Right renal cortex interstitium (tissue), 3 donors: ENCODE measurements around the gene SORT1. TPM values are rescaled to one million over a fixed set of nuclear protein-coding genes. Genes with fewer than 3 reads are reported as not detected.
"Not testable (repeated sequence)": the region's sequence is repeated elsewhere in the genome, so short reads cannot be mapped to it uniquely, and the experiment has no call there.

Experiments used
- DNase-seq, 3 donors: peaks; one replicate each; pipeline ENCODE4 v3.0.0-alpha.2; 2013; ENCODE audit warnings: low read depth in 3 of 3, low spot score in 2 of 3
- polyA plus RNA-seq, 3 donors: library from polyadenylated mRNA; unstranded; fragments of 120-200 nt; gene quantifications; one replicate each; pipeline ENCODE4 v1.2.1, GENCODE V29; 2013; ENCODE audit not compliant: insufficient read length in 3 of 3

Gene SORT1
- 10 to 100 TPM; 58.4 to 64.9 (median 60.2) TPM for polyA plus RNA-seq

DNA sequence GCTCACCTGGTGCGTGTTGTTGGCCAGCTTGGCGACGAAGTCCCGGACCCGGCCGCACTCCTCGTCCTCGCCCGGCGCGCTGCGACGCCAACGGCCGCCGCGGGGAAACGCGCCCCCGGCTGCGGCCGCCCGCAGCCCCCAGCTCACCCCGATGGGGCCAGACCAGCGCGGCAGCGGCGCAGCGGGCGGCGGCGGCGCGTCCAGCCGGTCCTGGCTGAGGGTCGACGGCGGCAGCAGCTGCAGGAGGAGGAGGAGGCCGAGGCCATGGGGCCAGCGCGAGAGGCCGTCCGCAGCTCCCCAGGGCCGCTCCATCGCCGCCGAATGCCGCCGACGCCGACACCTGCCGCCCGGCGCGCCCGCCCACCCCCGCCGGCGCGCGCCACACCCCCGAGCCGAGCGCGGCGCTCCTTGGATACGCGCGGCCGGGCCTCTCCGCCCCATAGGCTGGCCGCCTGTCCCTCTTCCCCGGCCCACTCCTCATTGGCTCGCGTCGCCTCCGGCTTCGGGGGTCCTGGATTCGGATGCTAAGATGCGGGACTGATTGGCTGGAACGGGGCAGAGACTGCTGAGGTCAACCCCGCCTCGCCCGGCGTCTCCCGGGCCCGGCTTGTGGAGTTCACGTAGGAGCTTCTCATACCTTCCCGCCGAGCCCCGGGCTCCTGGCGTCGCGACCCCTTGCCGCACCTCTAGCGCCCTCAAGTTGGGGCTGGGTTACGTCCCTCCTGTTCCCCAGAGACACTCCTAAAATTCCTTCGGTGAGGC, at the start of gene SORT1:
Gene SORT1 (minus strand): TSS at position 338 of the 762 bp plus-strand sequence. CDS start 26 bp downstream, at position 312.
- peak in 2 of 3 donors; percentile 69 to 80 for DNase-seq

DNA sequence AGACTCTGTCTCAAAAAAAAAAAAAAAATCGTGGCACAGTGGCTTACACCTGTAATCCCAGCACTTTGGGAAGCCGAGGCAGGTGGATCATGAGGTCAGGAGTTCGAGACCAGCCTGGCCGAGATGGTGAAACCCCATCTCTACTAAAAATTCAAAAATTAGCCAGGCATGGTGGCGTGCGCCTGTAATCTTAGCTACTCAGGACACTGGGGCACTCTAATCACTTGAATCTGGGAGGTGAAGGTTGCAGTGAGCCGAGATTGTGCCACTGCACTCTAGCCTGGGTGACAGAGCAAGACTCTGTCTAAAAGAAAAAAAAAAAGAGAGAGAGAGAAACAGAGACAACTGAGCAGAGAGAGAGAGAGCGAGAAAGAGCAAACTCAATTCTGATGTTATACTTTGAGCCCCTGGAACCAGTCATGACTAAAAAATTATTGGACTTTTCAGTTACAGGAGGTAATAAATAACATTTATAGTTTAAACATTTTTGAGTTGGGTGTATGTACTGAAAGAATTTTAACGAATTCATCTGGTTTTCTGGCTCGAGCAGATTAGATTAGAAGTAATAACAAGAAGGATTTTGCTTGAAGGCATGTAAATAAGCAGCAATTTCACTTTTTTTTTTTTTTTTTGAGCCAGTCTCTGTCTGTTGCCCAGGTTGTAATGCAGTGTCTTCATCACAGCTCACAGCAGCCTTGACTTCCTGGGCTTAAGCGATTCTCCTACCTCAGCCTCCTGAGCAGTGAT, 48.4 kb upstream of the SORT1 start:
- not testable (repeated sequence) for DNase-seq

- DNase-seq = no peak
These were observed 46.6 kb upstream of the SORT1 start for GRCh38 chr1:109444346-109444745.

DNA sequence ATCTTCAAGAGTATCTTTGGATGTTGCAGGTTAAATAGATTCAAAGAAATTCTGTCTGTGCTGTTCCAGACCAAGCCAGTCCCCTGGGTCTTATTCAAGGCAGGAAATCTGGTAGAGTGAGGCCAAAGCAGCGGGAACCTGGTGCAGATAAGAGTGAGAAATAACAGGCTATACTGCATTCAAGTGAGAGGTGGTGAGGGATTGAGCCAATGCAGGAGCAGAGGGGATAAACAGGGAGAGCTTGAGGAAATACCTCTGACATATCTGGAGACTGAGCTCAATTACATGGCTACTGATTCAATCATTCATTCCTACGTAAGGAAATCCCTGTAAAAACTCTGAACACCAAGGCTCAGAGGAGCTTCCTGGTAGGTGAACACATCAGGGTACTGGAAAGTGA, 45.8 kb upstream of the SORT1 start:
- DNase-seq = no peak

- DNase-seq = no peak
These were observed 43.4 kb upstream of the SORT1 start for GRCh38 chr1:109441069-109441468.

GRCh38 chr1:109438798-109439297, 41.1 kb upstream of the SORT1 start:
- DNase-seq = no peak

- DNase-seq = no peak
These were observed 36.8 kb upstream of the SORT1 start for GRCh38 chr1:109434484-109434883.

GRCh38 chr1:109433322-109433721, 35.6 kb upstream of the SORT1 start:
- DNase-seq = no peak

DNA sequence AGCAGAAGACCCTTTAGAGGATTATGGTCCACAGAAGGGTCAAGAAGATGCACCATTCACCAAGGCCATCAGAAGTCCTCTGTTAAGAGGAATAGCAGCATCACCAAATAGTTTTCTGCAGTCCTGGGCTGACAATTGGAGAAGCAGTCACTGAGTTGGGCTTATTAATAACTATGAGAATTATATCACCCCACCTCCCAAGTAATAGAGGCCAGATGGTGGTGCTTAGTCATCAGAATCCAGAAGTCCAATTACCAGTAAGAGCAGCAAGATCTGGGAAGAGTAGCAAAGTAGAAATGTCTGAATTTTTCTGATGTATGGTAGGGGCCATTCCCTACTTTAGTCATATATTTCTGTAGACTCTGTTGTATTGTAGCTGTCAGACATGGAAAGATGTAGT, 34.6 kb upstream of the SORT1 start:
- DNase-seq = no peak

GRCh38 chr1:109427171-109427467, 29.4 kb upstream of the SORT1 start:
- DNase-seq = no peak

DNA sequence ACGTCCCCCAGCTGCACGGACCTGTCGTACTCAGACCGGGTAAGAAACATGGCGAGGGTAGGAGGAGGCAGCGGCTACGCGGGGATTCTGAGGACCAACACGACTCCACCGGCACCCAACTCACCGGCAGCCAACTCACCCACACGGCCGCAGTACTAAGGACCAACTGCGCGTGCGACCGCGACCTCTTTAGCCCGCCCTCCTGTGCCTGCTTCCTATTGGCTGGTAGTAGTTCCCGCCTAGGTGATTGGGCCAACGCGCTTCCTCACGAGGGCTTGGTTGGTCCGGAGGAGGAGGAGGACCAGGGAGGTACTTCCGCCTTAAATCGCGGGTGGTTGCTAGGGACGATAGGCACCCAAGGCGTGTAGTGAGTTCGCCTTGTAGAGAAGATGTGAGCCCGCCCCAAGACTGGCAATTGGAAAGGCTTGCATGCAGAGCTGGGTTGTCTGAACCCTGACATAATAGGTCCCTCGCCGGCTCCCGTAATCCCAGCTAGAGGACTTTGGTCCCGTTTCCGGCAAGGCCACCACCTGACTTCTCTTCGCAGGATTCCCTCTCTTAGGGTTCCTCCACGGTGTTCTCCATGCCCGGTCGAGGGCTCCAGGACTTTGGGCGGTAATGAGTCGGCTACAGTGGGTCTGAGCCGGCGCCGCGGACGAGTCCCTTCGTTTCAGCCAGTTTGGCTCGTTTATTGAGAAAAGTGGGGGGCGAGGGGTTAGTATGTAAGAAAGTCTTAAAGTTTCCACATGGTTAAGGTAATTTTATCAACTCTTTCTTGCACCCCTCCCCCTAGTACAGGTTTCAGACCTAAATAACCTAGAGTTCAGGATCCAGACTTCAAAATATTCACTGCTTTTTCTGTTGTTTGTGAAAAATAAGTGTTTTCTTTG, 28.8 kb upstream of the SORT1 start, which contains the start of gene PSMA5:
Gene PSMA5 (minus strand): TSS at position 168 of the 890 bp plus-strand sequence. CDS start 118 bp downstream, at position 50.
- peak; percentile 90 to 95 (median 91) for DNase-seq

DNA sequence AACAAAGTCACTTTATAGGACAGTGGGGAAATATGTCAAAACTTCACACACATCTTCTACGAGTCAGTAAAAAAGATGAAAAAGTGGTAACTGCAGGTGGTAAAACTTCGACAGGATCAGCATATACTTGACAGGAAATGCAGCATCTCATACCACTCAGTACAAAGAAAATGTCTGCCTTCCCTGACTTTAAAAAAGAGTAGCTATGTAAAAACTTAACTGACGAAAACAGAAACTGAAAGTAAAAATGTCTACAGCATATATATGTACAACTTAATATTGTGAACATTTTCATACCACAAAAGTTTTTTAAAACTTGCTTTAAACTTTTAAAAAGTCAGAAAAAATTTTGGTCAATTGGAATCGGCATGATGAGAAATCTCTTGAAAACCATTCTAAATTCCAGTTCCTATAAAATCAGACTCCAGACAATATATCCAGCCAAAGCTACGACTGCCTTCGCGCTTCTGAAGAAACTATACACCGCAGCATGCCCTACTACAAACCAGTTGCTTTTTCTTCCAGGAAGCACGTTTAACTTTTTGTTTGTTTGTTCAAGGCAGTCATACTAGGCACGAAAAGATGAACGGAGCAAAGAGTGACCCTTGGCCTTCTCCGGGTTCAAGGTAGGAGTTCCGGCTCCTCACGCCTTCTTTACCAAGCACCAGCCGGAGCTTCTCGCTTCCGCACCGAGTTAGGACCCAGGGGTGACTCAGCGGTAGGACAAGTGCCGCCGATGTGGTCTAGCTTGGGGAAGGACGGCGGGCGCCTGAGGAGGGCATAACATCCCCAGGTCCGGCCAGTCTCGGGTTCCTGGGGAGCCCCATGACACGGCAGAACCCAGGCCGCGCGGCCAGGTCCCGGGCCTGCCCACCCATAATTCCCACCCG, 27.9 kb upstream of the SORT1 start:
- peak in 1 of 3 donors; percentile 13 for DNase-seq

DNA sequence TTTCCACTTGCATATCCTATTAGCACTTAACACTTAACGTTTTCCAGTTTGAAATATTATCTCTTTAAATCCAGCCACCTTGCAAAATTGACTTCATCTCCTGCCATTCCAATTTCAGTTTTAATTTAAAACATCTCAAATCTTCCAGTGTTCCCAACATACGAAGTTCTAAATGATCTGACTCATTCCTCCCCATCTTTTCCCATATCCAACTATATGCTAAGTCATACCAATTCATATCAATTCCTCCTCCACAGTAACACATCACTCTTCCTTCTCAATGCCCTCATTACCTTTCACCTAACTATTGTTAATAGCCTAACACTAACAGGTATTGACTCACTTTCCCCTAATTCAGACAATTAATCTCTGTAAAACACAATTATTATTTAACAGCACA, 25.8 kb upstream of the SORT1 start:
- no peak for DNase-seq

- DNase-seq = no peak
These were observed 14.8 kb upstream of the SORT1 start for GRCh38 chr1:109412551-109412950.

DNA sequence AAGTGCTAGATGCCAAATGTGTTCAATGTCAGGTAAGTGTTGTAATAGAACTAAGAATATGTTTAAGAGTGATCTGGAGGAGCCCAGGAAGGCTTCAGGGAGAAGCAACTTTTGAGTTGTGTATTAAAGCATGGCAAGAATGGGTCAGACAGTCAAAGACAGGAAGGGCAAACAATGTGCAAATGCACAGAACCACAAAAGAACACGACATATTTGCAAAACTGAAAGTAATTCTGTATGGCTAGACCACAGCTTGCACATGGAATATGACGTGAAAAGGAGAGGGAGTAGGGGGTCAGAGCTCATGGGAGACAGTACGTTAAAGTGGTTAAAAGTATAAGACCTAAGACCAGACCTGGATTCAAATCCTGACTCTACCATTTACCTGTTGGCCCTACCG, 7.1 kb upstream of the SORT1 start:
- DNase-seq = no peak

GRCh38 chr1:109402025-109402424, 4.3 kb upstream of the SORT1 start:
- no peak for DNase-seq

GRCh38 chr1:109400035-109400655, 2.4 kb upstream of the SORT1 start:
- DNase-seq = no peak

DNA sequence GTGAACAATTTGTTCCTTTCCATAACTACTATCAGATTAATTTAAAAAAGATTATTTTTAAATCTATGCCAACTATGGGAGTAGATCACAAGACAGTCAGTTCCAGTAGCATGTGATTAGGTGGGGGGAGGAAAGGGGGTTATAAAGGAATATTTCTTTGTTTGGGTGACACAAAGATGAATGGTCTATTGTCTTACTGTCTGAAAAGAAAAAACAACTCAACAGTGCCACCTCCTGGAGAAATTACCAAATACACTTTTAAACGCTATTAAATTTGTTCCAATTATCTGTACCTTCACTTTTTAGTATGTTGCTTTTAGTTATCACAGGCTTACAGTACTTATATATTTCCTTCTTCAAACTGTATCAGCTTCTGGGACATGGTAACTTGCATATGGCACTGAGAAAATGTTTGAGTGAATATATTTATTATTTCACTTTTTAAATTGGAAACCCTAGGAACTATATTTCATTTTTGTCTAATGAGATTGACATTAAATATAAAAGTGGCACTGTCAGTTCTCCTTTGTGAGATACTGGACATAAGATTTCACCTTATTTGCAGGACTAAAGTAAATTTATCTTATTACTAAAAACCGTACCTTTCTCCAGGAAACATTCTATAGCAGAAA, 1.7 kb upstream of the SORT1 start:
- no peak for DNase-seq
